K562 (cell line): Measurements from ENCODE around the gene SGMS1. TPM values are rescaled to one million over a fixed set of nuclear protein-coding genes. Genes with fewer than 3 reads are reported as not detected.

Experiments
- CXXC5 ChIP-seq: fragments of 250-450 bp; sonication (Bioruptor Pico); IDR thresholded peaks from 2 replicates; pipeline ENCODE4 v1.8.0; 2022; ENCODE audit warnings: inconsistent platforms, mild to moderate bottlenecking, moderate library complexity
- DDX20 ChIP-seq: fragments of 450-650 bp; IDR thresholded peaks from 2 replicates; pipeline ENCODE4 v1.6.1; 2016; ENCODE audit warnings: missing genetic modification characterization, low read depth, mild to moderate bottlenecking, missing compliant biosample characterization, moderate library complexity
- ETV5 ChIP-seq: sonication (generic); formaldehyde crosslinking; IDR thresholded peaks from 2 replicates; pipeline ENCODE4 v1.4.0; 2020; ENCODE audit warnings: low read depth, mild to moderate bottlenecking, missing genetic modification reagents
- HDAC3 ChIP-seq: fragments of 450-650 bp; IDR thresholded peaks from 2 replicates; pipeline ENCODE4 v1.6.1; 2018; ENCODE audit warnings: borderline replicate concordance, mild to moderate bottlenecking, moderate library complexity; ENCODE audit not compliant: partially characterized antibody
- HEY1 ChIP-seq: fragments of 250-450 bp; sonication (Bioruptor Pico); IDR thresholded peaks from 2 replicates; pipeline ENCODE4 v1.5.0; 2020; ENCODE audit warnings: mild to moderate bottlenecking, moderate library complexity, borderline replicate concordance
- KDM1A ChIP-seq, 2 experiments: fragments of 450-650 bp; IDR thresholded peaks; 2 replicates each; pipeline ENCODE4 v1.6.1; 2016; ENCODE audit warnings: mild to moderate bottlenecking in 2 of 2
- MBD2 ChIP-seq: sonication (generic); IDR thresholded peaks from 2 replicates; pipeline ENCODE4 v1.6.1; 2016; ENCODE audit warnings: low read depth, borderline replicate concordance
- MIER1 ChIP-seq: fragments of 450-650 bp; IDR thresholded peaks from 2 replicates; pipeline ENCODE4 v1.6.1; 2016; ENCODE audit warnings: antibody characterized with exemption, mild to moderate bottlenecking, low read depth
- SMAD4 ChIP-seq: fragments of 250-450 bp; sonication (Bioruptor Pico); conservative IDR thresholded peaks from 2 replicates; pipeline ENCODE4 v1.8.0; 2021; ENCODE audit warnings: inconsistent platforms, mild to moderate bottlenecking, moderate library complexity
- SOX6 ChIP-seq: fragments of 450-650 bp; IDR thresholded peaks from 2 replicates; pipeline ENCODE4 v1.6.1; 2014; ENCODE audit warnings: mild to moderate bottlenecking
- ZNF212 ChIP-seq: fragments of 450-650 bp; formaldehyde crosslinking; IDR thresholded peaks from 2 replicates; pipeline ENCODE4 v1.4.0; 2020; ENCODE audit warnings: mild to moderate bottlenecking
- ZNF644 ChIP-seq: fragments of 200-800 bp; sonication (Bioruptor generic); IDR thresholded peaks from 2 replicates; pipeline ENCODE4 v1.6.1; 2016; ENCODE audit warnings: low read depth, missing genetic modification characterization, missing compliant biosample characterization
- ZNF780A ChIP-seq: fragments of 250-450 bp; sonication (Bioruptor Pico); IDR thresholded peaks from 2 replicates; pipeline ENCODE4 v1.5.0; 2021; ENCODE audit warnings: mild to moderate bottlenecking
- polyA plus RNA-seq, 8 experiments: library from polyadenylated mRNA; depleted of rRNA in 4 of 8; stranded (reverse) in 5 of 8; unstranded in 3 of 8; fragments of >200 nt; fragmentation: Nextera tagmentation in 2 of 8; fragmentation: Illumina TruSeq in 1 of 8; extraction: Ambion mirVana in 2 of 8; extraction: Trizol in 1 of 8; gene quantifications; 2 replicates each; pipeline versions ENCODE4 v1.2.1 to v1.2.3, GENCODE V29; 2011 to 2014; ENCODE audit warnings: inconsistent platforms in 1 of 8, missing spikeins in 1 of 8
- total RNA-seq, 7 experiments: library from RNA; depleted of rRNA in 6 of 7; stranded (reverse); fragments of >200 nt in 6 of 7; fragmentation: Illumina TruSeq in 2 of 7; extraction: Trizol in 2 of 7; gene quantifications; 2 replicates each; pipeline versions ENCODE4 v1.2.1 to v1.2.3, GENCODE V29; 2011 to 2021; ENCODE audit warnings: low replicate concordance in 1 of 7
- TF ChIP-seq, protein P1 (sequence below): fragments of 250-450 bp; sonication (Bioruptor Pico); IDR thresholded peaks from 2 replicates; pipeline ENCODE4 v1.5.0; 2020; ENCODE audit warnings: mild to moderate bottlenecking, borderline replicate concordance
- TF ChIP-seq, protein P2 (sequence below), 2 experiments: fragments of 450-650 bp; IDR thresholded peaks; 2 replicates each; pipeline ENCODE4 v1.6.1; 2016; ENCODE audit warnings: mild to moderate bottlenecking in 2 of 2, borderline replicate concordance in 1 of 2, low read depth in 1 of 2, moderate library complexity in 1 of 2
- TF ChIP-seq, protein P3 (sequence below): sonication (generic); formaldehyde crosslinking; IDR thresholded peaks from 2 replicates; pipeline ENCODE4 v1.8.1; 2022; ENCODE audit warnings: missing genetic modification reagents

The SGMS1 gene
- total and polyA plus RNA-seq, 9 of the 15 experiments (the other 6 are each of a cell fraction or from before 2014, with no cell fraction given) = 22.6 to 232 (median 82.2) TPM

DNA sequence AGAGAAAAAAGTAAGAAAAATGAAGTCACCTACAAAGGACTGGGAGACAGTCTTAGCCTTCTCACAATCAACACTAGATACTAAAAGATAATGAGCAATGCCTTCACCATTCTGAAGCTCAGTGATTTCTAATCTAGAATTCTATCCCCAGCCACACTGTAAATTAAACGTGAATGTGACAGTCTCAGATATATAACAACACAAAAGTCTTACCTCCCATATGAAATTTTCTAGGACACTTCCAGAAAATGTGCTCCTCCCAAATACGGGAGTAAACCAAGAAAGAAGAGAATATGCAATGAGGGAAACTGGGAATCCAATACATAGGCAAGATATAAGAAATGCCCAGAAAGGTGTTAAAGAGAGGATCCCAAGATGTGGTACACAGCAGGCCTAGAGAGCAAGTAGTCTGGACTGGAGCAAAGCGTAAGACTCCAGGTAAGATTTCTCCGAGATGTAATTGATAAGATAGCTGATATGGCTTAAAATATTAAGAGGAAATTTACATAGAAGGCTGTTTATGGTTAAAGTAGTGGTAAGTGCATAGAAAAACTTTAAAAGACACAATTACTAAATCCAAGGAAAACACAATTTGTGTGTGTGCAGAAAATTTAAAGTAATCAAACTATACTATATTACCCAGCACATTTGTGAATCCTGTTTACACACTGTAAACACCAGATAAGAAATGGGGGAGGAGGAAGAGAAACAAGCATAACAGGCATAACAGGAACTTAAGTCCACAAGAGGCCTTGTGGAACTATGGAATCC is 44.1 kb downstream of the SGMS1 start (continued):
- TF ChIP-seq DDX20 (tag) (0 out of 2 replicates have a peak, but pooled peaks have one; percentile 46), SOX6 (peak; percentile 76; the same call in 1 of the 2 replicates), MBD2 (no peak), ZNF644 (tag) (peak; percentile 19; the same call in 1 of the 2 replicates), SMAD4 (no peak), CXXC5 (no peak), ZNF212 (CRISPR knock-in tag) (no peak), ETV5 (CRISPR knock-in tag) (no peak), HDAC3 (peak; percentile 25), HEY1 (CRISPR knock-in tag) (0 out of 2 replicates have a peak, but pooled peaks have one; percentile 18), MIER1 (no peak), ZNF780A (CRISPR knock-in tag) (no peak), KDM1A (IDR thresholded peaks at IDR 0.05) (peak in 1 of 2 experiments; percentile 69; a peak in 2 of 4 replicates)
- TF ChIP-seq, protein P1, sequence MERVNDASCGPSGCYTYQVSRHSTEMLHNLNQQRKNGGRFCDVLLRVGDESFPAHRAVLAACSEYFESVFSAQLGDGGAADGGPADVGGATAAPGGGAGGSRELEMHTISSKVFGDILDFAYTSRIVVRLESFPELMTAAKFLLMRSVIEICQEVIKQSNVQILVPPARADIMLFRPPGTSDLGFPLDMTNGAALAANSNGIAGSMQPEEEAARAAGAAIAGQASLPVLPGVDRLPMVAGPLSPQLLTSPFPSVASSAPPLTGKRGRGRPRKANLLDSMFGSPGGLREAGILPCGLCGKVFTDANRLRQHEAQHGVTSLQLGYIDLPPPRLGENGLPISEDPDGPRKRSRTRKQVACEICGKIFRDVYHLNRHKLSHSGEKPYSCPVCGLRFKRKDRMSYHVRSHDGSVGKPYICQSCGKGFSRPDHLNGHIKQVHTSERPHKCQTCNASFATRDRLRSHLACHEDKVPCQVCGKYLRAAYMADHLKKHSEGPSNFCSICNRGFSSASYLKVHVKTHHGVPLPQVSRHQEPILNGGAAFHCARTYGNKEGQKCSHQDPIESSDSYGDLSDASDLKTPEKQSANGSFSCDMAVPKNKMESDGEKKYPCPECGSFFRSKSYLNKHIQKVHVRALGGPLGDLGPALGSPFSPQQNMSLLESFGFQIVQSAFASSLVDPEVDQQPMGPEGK = no peak
- TF ChIP-seq, protein P2, sequence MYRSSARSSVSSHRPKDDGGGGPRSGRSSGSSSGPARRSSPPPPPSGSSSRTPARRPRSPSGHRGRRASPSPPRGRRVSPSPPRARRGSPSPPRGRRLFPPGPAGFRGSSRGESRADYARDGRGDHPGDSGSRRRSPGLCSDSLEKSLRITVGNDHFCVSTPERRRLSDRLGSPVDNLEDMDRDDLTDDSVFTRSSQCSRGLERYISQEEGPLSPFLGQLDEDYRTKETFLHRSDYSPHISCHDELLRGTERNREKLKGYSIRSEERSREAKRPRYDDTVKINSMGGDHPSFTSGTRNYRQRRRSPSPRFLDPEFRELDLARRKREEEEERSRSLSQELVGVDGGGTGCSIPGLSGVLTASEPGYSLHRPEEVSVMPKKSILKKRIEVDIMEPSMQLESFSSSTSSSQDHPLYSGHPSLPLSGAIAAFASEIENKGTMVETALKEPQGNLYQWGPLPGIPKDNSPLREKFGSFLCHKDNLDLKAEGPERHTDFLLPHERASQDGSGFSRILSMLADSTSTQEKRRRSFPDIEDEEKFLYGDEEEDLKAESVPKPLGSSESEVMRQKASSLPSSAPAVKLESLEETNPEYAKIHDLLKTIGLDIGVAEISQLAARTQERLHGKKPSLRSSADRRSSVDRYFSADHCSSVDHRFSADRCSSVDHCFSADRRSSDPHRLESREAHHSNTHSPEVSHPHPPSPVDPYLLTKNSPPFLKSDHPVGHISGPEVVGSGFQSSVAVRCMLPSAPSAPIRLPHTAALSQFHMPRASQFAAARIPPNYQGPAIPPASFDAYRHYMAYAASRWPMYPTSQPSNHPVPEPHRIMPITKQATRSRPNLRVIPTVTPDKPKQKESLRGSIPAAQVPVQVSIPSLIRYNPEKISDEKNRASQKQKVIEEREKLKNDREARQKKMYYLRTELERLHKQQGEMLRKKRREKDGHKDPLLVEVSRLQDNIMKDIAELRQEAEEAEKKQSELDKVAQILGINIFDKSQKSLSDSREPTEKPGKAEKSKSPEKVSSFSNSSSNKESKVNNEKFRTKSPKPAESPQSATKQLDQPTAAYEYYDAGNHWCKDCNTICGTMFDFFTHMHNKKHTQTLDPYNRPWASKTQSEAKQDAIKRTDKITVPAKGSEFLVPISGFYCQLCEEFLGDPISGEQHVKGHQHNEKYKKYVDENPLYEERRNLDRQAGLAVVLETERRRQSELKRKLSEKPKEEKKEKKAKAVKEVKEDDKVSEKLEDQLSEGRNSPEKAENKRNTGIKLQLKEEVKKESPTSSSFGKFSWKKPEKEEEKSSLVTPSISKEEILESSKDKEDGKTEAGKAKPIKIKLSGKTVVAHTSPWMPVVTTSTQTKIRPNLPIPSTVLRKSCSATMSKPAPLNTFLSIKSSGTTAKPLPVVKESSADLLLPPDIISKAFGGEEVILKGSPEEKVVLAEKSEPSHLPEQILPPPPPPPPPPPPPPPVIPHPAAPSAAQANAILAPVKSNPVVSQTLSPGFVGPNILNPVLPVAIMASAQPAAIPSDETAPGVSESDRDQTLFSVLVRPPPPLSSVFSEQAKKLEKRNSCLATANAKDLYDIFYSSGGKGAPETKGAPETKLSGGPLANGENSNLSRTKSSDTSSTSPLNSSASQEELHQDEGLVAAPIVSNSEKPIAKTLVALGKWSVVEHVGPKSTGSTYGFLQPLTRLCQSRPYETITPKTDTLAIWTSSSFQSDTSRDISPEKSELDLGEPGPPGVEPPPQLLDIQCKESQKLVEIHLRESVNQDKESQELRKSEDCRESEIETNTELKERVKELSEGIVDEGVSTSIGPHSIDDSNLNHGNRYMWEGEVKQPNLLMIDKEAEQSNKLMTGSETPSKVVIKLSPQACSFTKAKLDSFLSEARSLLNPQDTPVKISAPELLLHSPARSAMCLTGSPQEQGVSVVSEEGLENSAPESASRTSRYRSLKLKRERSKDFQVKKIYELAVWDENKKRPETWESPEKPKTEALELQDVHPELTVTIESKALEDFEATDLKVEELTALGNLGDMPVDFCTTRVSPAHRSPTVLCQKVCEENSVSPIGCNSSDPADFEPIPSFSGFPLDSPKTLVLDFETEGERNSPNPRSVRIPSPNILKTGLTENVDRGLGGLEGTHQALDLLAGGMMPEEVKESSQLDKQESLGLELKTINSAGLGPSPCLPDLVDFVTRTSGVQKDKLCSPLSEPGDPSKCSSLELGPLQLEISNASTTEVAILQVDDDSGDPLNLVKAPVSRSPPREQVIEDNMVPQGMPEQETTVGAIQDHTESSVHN (IDR thresholded peaks at IDR 0.05; ENCODE audit: borderline replicate concordance in 1 of 2, low read depth in 1 of 2) = peak in 1 of 2 experiments; percentile 66; a peak in 1 of 4 replicates
- TF ChIP-seq, protein P3, sequence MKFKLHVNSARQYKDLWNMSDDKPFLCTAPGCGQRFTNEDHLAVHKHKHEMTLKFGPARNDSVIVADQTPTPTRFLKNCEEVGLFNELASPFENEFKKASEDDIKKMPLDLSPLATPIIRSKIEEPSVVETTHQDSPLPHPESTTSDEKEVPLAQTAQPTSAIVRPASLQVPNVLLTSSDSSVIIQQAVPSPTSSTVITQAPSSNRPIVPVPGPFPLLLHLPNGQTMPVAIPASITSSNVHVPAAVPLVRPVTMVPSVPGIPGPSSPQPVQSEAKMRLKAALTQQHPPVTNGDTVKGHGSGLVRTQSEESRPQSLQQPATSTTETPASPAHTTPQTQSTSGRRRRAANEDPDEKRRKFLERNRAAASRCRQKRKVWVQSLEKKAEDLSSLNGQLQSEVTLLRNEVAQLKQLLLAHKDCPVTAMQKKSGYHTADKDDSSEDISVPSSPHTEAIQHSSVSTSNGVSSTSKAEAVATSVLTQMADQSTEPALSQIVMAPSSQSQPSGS = no peak
